HG03159 (cell line): ENCODE results near the gene FOXK1.

Source experiments
- ATAC-seq: cut with Tn5 transposase; IDR thresholded peaks from one replicate; pipeline ENCODE4 v1.9.1; 2021; ENCODE audit warnings: mild to moderate bottlenecking, moderate library complexity; ENCODE audit not compliant: unreplicated experiment

The FOXK1 gene

DNA sequence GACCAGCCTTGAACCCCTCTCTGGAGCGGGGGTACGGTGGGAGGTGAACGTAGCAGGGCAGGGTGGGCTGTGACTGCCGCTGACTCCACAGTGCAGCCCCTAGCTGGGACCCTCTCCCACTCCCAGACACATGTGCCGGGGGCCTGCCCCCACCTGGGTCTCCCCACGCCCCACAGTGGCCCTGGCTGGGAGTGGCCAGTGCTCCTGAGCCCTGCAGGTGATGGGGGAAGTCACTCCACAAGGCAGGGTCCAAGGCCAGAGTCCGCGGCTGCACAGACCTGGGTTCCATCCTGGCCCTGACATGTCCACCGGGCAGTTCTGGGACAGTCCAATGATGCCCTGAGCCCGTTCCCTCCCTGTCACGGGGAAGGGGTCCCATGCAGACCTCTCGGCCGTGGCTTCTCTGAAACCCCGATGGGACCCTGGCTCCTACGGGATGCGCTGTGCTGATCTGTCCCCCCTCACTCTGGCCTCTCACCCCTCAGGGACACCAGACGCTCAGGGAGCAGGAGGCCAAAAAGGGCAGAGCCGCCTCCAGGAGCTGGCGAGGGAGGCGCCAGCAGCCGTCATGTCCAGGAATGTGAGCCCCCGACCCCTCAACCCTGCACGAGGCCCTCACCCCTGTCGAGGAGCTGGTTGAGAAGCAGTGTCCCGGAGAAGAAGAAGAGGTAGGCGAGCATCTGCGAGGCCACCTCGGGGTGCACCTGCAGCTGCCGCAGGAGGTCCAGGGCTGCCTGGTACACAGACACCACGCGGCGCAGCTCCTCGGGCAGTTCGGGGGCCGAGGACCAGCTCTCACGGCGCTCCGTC, 133.7 kb downstream of the FOXK1 start:
- ATAC-seq: no peak

DNA sequence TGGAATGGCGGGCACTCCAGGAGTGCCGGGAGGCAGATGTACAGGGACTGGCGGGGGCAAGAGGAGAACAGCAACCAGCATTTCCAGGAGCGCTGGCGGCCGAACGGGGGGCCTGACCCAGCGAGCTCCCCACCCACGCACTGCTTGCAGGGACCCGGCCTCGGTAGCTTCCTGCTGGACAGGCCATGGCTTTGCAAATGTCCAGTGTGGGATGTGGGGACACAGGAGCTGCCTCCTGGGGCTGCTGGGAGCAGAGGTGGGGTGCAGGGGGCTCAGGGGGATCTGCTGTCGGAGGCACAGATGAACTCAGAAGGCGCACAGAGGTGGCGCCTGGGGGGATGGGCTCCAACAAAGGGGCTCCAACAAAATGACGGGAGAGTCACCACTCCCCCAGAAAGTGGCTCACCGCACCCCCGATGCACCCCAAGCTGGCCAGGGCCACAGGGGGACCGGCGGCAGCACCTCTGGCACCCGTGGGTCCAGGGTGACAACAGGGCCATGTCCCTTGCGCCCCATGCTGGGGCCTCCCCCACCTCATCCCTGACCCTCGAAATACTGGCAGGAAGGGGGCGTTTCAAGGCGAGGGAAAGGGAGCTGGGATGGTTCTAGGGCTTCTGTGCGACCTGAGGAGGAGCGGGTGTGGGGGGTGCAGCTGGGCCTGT, 134.5 kb downstream of the FOXK1 start:
- no peak for ATAC-seq

DNA sequence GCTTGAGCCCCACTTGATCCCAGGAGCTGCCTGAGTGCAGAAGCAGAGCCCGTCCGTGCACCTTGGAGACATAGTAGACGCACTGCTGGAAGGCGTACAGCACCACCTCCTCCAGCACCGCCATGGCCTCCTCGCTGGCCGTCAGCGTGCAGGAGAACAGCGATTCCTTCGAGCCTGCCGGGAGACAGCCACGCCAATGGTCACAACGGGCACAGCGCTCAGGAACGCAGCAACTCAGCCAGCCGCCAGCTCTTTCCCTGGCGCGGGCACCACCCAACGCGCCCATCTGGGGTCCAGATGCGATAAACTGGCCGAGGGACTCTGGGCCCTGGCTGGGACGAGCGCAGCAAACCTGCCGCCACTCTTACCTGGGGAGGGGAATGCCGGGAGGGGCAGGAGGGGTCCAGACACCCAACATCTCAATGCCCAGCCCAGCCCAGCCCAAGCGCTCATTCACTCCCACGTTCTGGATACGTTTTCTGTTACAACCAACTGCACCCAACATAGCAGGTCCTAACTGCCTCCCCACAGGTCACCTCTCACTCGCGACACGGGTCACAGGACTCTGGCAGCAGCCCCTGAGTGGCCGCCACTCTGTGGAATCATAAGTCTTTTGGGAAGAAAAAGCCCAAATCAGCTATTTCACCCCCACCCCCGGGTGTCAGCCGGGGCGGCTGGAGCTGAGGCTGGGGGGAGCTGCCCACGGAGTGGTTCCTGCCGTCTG, 135.2 kb downstream of the FOXK1 start:
- ATAC-seq: no peak

DNA sequence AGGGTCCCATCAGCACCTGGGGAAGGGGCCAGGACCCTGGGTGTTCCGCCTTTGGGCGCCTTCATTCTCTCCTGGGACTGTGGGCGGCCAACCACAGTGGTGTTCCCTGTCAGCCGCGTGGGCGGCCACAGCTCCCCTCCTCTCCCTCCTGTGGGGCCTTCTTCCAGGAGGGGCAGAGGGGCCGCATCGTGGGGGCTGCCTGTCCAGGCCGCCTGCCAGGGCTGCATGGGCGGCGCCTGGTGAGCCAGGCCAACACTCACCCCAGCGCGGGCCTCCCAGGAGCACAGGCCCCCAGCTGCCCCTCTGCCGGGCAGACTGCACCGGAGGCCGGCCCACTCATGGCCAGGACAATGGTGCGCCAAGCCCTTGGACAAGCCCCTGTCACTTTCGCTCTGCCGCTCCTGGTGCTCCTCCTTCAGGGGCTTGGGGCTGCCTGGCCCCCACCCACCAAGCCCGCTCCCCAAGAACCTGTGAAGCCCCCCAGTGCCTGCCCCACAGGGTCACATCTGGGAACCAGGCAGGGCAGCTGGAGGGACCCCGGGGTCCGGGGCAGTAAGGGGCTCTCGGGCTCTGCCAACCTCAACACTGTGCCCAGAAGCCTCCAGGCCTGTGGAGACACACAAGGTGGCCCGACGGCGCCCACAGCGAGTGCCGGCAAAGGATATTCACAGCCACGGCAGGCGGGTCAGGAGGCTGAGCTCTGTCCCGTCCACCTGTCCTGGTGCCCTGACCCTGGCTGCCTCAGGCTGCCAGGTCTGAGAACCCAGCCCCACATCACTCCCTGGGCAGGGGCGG, 136.1 kb downstream of the FOXK1 start:
- ATAC-seq: no peak

GRCh38 chr7:4819560-4820404, 137.7 kb downstream of the FOXK1 start:
- no peak for ATAC-seq

DNA sequence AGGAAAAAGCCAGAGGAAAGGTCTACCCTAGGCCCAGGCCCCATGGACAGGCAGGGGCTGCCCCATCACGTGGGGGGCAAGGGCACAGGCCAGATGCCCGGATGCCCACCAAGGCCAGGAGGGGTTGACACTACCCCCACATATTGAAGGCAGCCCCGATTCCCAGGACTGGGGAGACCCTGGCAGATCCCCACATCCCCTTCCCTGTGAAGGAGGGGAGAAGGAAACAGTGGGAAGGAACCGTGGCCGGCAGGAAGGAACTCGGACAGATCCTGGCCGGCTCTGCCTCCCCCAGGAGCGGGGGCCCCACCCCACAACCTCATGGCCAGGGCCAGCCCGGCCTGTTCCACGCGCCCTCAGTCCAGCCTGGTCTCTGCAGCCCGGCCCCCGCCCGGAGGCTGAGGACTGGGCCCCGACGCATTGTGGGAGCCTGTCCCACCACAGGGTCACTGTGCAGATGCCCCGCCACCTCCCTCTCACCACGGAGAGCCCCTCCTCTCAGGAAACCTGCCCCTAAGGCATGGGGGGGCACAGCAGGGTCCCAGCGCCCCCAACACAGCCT, 138.4 kb downstream of the FOXK1 start:
- no peak for ATAC-seq
